Activated naive CD4-positive, alpha-beta T cell treated with anti-CD3 and anti-CD28 coated beads for 36 hours (primary cell): ENCODE results near the gene LGR5. TPM values are rescaled to one million over a fixed set of nuclear protein-coding genes. Genes with fewer than 3 reads are reported as not detected.

ENCODE experiments used
- CTCF ChIA-PET: fragments of 350-600 bp; sonication (Branson Sonifier 250); formaldehyde crosslinking; loops from one replicate; lab custom pipeline; 2021; ENCODE audit warnings: antibody characterized with exemption; lab: Charles Lee
- DNase-seq: peaks from one replicate; pipeline ENCODE4 v3.0.0-alpha.2; 2020
- H3K27ac Mint-ChIP-seq: one replicate; pipeline ENCODE4 v1.8.0; 2021; ENCODE audit warnings: mild to moderate bottlenecking, mixed read lengths
- H3K27me3 Mint-ChIP-seq: one replicate; pipeline ENCODE4 v1.8.0; 2021; ENCODE audit warnings: low read depth, mixed read lengths
- H3K36me3 Mint-ChIP-seq: one replicate; pipeline ENCODE4 v1.8.0; 2021; ENCODE audit warnings: low read depth, mixed read lengths
- H3K4me1 Mint-ChIP-seq: one replicate; pipeline ENCODE4 v1.8.0; 2021; ENCODE audit warnings: low read depth, mixed read lengths
- H3K4me3 Mint-ChIP-seq: one replicate; pipeline ENCODE4 v1.8.0; 2021; ENCODE audit warnings: mild to moderate bottlenecking, moderate library complexity, mixed read lengths
- H3K9me3 Mint-ChIP-seq: one replicate; pipeline ENCODE4 v1.8.0; 2021; ENCODE audit warnings: mixed read lengths
- intact Hi-C: fragments of 100-400 bp; cut with micrococcal nuclease; formaldehyde crosslinking; loops from one replicate; pipeline ENCODE4 v1.15.1; 2023
- total RNA-seq, 2 experiments: library from RNA; stranded (reverse); gene quantifications; one replicate each; pipeline ENCODE4 v1.2.3, GENCODE V29; 2021

LGR5 gene
- total RNA-seq, 2 experiments from 2014 or later, result not detected

- peak; percentile 46 for DNase-seq
- H3K4me3 Mint-ChIP-seq, result no peak overlapping the region
- peaks cover 6% of the 10 kb centered on the region for H3K9me3 Mint-ChIP-seq
- H3K4me1 Mint-ChIP-seq, result no peaks in the 10 kb centered on the region
- intact Hi-C loops, result loop anchor here (1.0 to 5.0 kb wide), 4 partner anchors 136 to 522 kb away; partner anchors contain the start of gene TPH2
- CTCF ChIA-PET, result interaction anchor here (0.5 to 4.0 kb wide), 15 partner anchors 9 to 338 kb away, joined by 3 to 59 read pairs (median 4); partner anchors contain the start of gene RAB21
- peaks cover 8% of the 10 kb centered on the region for H3K27me3 Mint-ChIP-seq
- H3K27ac Mint-ChIP-seq, result no peak overlapping the region
- H3K36me3 Mint-ChIP-seq, result peaks cover 2% of the 10 kb centered on the region
Measured at GRCh38 chr12:71415336-71416231, 24.0 kb upstream of the LGR5 start.

- Mint-ChIP-seq H3K27me3 (peaks cover 1% of the 10 kb centered on the region), H3K9me3 (no peaks in the 10 kb centered on the region), H3K36me3 (no peaks in the 10 kb centered on the region), H3K27ac (no peak overlapping the region), H3K4me1 (no peaks in the 10 kb centered on the region), H3K4me3 (no peak overlapping the region)
- no peak for DNase-seq
- CTCF ChIA-PET, result interaction anchor here (2.3 to 4.0 kb wide), 2 partner anchors 331 to 337 kb away, joined by 9 to 59 read pairs; partner anchors contain the start of gene RAB21
- intact Hi-C loops, result loop anchor here (5.0 kb wide), 1 partner anchor 520 kb away; the partner anchor contains the start of gene TPH2
Measured at GRCh38 chr12:71417181-71417580, 22.4 kb upstream of the LGR5 start.

DNA sequence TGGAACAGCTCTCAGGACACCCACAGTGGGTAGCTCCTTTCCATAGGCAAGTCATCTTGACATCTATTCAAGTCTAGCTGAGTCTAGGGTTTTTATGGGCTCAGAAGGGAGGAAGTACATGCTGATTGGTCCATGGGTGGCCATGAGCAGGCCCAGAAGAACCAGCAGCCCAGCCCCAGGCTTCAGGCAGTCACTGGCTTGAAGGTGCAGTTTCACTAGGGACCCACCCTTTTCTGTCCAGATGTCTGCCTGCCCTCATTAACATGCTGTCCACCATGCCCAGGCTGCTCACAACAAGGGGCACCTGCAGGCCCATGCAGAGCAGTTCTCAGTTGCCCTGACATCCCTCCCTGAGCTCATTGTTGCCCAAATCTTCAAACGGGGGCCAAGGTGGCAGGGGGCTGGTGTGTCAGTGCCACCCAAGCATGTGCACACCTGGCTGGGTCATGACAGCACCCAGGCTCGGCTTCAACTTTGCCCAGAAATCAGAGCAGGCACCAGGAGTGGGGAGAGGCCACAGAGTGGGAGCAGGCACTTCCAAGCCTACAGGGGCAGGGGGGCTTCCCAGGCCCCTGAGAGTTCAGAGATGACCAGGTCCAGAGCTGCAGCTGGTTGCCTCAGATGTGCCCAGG, 18.7 kb upstream of the LGR5 start:
- intact Hi-C loops, result no loop called here
- CTCF ChIA-PET, result no interaction called here

DNA sequence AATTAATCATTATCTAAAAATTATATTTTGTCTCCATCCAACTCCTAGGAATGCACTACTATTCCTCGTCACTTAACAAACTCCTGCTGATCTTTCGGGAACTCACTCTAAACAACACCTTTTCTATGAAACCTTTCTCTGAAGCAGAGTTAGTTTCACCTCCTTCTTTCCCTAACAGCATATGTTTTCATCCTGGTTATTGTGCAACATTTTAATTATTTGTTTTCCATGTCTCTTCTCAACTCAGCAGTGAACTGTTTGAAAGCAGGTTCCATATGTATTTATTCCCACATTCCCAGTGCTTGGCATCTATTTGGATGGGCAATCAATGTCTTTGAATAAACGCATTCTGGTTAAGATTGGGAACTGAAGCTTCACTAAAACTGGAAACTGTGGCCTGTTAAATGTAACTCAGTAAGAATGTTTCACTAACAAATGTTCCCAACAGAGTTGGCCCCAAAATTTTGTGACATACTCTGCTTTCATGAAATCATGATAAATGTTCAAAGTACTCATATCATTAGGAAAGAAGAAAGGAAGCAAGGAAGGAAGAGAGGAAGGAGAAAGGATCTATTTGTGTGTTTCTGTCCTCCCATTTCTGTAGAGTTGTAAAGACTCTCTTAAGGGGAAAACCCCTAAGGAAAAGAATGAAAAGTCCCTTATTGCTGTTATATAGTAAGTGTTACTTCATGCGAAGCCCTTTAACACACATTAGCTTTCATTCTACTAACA, 13.9 kb upstream of the LGR5 start:
- Mint-ChIP-seq H3K9me3 (no peaks in the 10 kb centered on the region), H3K4me3 (no peak overlapping the region), H3K4me1 (no peaks in the 10 kb centered on the region), H3K27ac (no peak overlapping the region), H3K27me3 (peaks cover 11% of the 10 kb centered on the region), H3K36me3 (no peaks in the 10 kb centered on the region)
- CTCF ChIA-PET, result interaction anchor here (0.7 to 2.4 kb wide), 2 partner anchors 10 to 31 kb away, joined by 3 to 8 read pairs; no protein-coding TSS in a partner anchor
- DNase-seq, result no peak
- intact Hi-C loops, result no loop called here

More for the DNA sequence above, 18.7 kb upstream of the LGR5 start:
- Mint-ChIP-seq H3K27ac (no peak overlapping the region), H3K9me3 (no peaks in the 10 kb centered on the region), H3K4me3 (no peak overlapping the region), H3K4me1 (no peaks in the 10 kb centered on the region), H3K36me3 (no peaks in the 10 kb centered on the region), H3K27me3 (peaks cover 9% of the 10 kb centered on the region)
- no peak for DNase-seq

DNA sequence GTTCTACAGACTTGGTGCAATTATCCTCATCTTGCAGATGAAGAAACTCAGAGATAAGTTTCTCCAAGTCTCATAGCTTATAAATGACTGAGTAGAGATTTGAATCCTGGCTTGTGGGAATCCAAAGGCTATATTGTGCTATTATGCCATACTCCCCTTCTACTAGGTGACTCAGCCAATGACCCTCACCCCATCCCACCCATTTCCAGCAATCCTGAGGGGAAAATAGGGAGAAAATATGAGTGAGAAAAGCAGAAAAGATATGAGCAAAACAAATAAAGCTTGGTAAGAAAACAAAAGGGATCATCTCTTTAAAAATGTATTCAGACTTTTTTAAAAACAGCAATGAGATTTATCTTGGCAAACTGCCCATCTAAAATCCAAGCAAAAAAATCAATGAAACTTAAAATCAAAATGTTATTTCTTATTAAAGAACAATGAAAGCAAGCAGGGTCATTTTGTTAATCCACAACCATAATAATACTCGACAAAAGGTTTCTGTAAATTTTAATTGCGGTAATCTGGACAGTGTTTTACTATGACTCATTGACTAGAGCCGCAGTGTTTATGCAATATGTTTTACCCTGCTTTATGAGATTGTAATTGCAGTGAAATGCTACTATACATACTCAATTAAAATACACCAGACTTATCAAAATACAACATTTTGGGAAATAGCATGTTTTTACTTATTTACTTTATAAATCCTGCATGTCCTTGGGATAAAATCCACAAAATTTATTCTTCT, 13.1 kb upstream of the LGR5 start:
- Mint-ChIP-seq H3K36me3 (no peaks in the 10 kb centered on the region), H3K4me3 (no peak overlapping the region), H3K27ac (no peak overlapping the region), H3K9me3 (no peaks in the 10 kb centered on the region), H3K27me3 (peaks cover 11% of the 10 kb centered on the region), H3K4me1 (no peaks in the 10 kb centered on the region)
- intact Hi-C loops, result no loop called here
- CTCF ChIA-PET, result no interaction called here
- no peak for DNase-seq

- intact Hi-C loops, result no loop called here
- H3K27me3 Mint-ChIP-seq, result peaks cover 27% of the 10 kb centered on the region
- CTCF ChIA-PET, result interaction anchor here (0.9 kb wide), 1 partner anchor 15 kb away, joined by 3 read pairs; no protein-coding TSS in a partner anchor
- DNase-seq, result no peak
- H3K36me3 Mint-ChIP-seq, result no peaks in the 10 kb centered on the region
- peaks cover 8% of the 10 kb centered on the region for H3K9me3 Mint-ChIP-seq
- H3K4me1 Mint-ChIP-seq, result no peaks in the 10 kb centered on the region
- no peak overlapping the region for H3K27ac Mint-ChIP-seq
- H3K4me3 Mint-ChIP-seq, result no peak overlapping the region
Measured at GRCh38 chr12:71430756-71431155, 8.8 kb upstream of the LGR5 start.

GRCh38 chr12:71431991-71432390, 7.6 kb upstream of the LGR5 start:
- peaks cover 28% of the 10 kb centered on the region for H3K27me3 Mint-ChIP-seq
- CTCF ChIA-PET, result interaction anchor here (0.7 to 0.8 kb wide), 2 partner anchors 39 to 208 kb away, joined by 3 read pairs; no protein-coding TSS in a partner anchor
- H3K36me3 Mint-ChIP-seq, result peaks cover 2% of the 10 kb centered on the region

GRCh38 chr12:71432936-71433335, 6.7 kb upstream of the LGR5 start:
- Mint-ChIP-seq H3K27ac (no peak overlapping the region), H3K4me1 (no peaks in the 10 kb centered on the region), H3K27me3 (peaks cover 35% of the 10 kb centered on the region), H3K4me3 (no peak overlapping the region), H3K9me3 (peaks cover 26% of the 10 kb centered on the region), H3K36me3 (peaks cover 2% of the 10 kb centered on the region)
- DNase-seq, result no peak
- CTCF ChIA-PET, result no interaction called here
- intact Hi-C loops, result no loop called here

More at GRCh38 chr12:71431991-71432390, 7.6 kb upstream of the LGR5 start:
- intact Hi-C loops, result no loop called here
- no peak overlapping the region for H3K4me3 Mint-ChIP-seq
- DNase-seq, result no peak
- no peak overlapping the region for H3K27ac Mint-ChIP-seq
- no peaks in the 10 kb centered on the region for H3K4me1 Mint-ChIP-seq
- H3K9me3 Mint-ChIP-seq, result peaks cover 20% of the 10 kb centered on the region

GRCh38 chr12:71436696-71437095, 2.9 kb upstream of the LGR5 start:
- intact Hi-C loops, result loop anchor here (5.0 kb wide), 2 partner anchors 251 to 316 kb away; partner anchors contain the start of genes RAB21 and TMEM19
- peaks cover 26% of the 10 kb centered on the region for H3K9me3 Mint-ChIP-seq
- H3K4me1 Mint-ChIP-seq, result peaks cover 18% of the 10 kb centered on the region
- H3K36me3 Mint-ChIP-seq, result peaks cover 2% of the 10 kb centered on the region
- H3K27me3 Mint-ChIP-seq, result peaks cover 66% of the 10 kb centered on the region
- H3K27ac Mint-ChIP-seq, result no peak overlapping the region
- CTCF ChIA-PET, result no interaction called here
- DNase-seq, result no peak
- H3K4me3 Mint-ChIP-seq, result no peak overlapping the region

DNA sequence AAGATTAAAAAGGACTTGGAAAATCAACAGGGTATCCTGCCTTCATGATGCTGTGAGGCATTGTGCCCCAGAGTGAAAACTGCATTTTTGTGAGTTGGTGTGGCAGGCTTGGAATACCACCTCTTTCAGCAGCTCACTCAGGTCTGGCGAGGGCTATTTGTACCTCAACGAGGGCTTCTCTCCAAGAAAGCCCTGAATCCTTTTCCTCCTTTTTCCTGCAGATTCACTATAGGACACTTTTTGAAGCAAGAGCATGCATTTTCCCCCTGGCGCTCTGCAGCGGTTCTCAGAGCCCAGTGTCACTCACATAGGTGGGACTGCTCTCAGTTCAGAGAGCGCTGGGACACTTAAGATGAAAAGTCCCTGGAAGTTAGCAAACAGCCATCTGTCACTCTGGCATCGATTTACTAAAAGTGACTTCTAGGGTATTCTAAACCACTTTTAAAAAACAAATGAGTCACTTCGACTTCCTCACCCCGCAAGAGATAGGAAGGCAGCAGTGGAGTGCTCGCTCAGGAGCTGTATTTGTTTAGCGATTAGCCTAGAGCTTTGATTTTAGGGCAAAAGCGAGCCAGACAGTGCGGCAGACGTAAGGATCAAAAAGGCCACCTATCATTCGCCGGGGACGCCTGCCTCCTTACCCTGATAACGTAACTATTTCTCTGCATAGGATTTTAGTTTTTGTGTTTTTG, 782 bp upstream of the LGR5 start:
- CTCF ChIA-PET, result interaction anchor here (1.4 kb wide), 1 partner anchor 308 kb away, joined by 4 read pairs; no protein-coding TSS in a partner anchor
- Mint-ChIP-seq H3K27ac (no peak overlapping the region), H3K9me3 (peaks cover 26% of the 10 kb centered on the region), H3K4me1 (peaks cover 18% of the 10 kb centered on the region), H3K36me3 (peaks cover 2% of the 10 kb centered on the region), H3K4me3 (peak overlapping the region; percentile 74), H3K27me3 (peaks cover 60% of the 10 kb centered on the region)
- DNase-seq, result peak; percentile 13
- intact Hi-C loops, result loop anchor here (5.0 kb wide), 2 partner anchors 248 to 313 kb away; partner anchors contain the start of genes RAB21 and TMEM19

DNA sequence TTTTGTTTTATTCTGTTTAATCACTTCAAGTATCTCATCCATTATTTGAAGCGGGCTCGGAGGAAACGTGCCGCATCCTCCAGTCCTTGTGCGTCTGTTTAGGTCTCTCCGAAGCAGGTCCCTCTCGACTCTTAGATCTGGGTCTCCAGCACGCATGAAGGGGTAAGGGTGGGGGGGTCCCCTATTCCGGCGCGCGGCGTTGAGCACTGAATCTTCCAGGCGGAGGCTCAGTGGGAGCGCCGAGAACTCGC, 311 bp upstream of the LGR5 start:
- CTCF ChIA-PET, result interaction anchor here (1.4 kb wide), 1 partner anchor 307 kb away, joined by 4 read pairs; no protein-coding TSS in a partner anchor
- H3K9me3 Mint-ChIP-seq, result peaks cover 26% of the 10 kb centered on the region
- H3K4me1 Mint-ChIP-seq, result peaks cover 18% of the 10 kb centered on the region
- intact Hi-C loops, result loop anchor here (5.0 kb wide), 2 partner anchors 248 to 313 kb away; partner anchors contain the start of genes RAB21 and TMEM19
- H3K4me3 Mint-ChIP-seq, result peak overlapping the region; percentile 74
- peaks cover 56% of the 10 kb centered on the region for H3K27me3 Mint-ChIP-seq
- H3K36me3 Mint-ChIP-seq, result peaks cover 2% of the 10 kb centered on the region
- DNase-seq, result no peak
- no peak overlapping the region for H3K27ac Mint-ChIP-seq
